Measurements from ENCODE around the gene POU2F3.

The POU2F3 gene

GRCh38 chr11:120344302-120345004, 104.5 kb downstream of the POU2F3 start:
- no peak for DNase-seq

GRCh38 chr11:120346233-120346632, 106.3 kb downstream of the POU2F3 start:
- no peak for DNase-seq

- no peak for DNase-seq
Measured at GRCh38 chr11:120350637-120351036, 110.7 kb downstream of the POU2F3 start.

GRCh38 chr11:120352405-120352804, 112.5 kb downstream of the POU2F3 start:
- no peak for DNase-seq

GRCh38 chr11:120354068-120354467, 114.1 kb downstream of the POU2F3 start:
- DNase-seq, result no peak

- DNase-seq, result no peak
Measured at GRCh38 chr11:120354779-120355178, 114.8 kb downstream of the POU2F3 start.

- DNase-seq, result no peak
Measured at GRCh38 chr11:120357620-120358019, 117.7 kb downstream of the POU2F3 start.

- no peak for DNase-seq
Measured at GRCh38 chr11:120358729-120359128, 118.8 kb downstream of the POU2F3 start.

- DNase-seq, result no peak
Measured at GRCh38 chr11:120363436-120363835, 123.5 kb downstream of the POU2F3 start.

GRCh38 chr11:120365512-120365911, 125.6 kb downstream of the POU2F3 start:
- DNase-seq, result no peak
